NB4 (cell line): ENCODE measurements around the gene IL2RA.

Experiments used
- DNase-seq: peaks from one replicate; pipeline ENCODE4 v3.0.0; 2010; ENCODE audit warnings: low read depth
- H3K4me3 ChIP-seq: one replicate; pipeline ENCODE4 v1.5.1; 2011; ENCODE audit warnings: mild to moderate bottlenecking, low read depth, low read length, moderate library complexity
- CTCF ChIP-seq: IDR thresholded peaks from one replicate; pipeline ENCODE4 v1.5.1; 2012; ENCODE audit warnings: low read depth, low read length
- MAX ChIP-seq: IDR thresholded peaks from 2 replicates; pipeline ENCODE4 v1.6.1; 2011; ENCODE audit warnings: low read depth, low read length
- MYC ChIP-seq: IDR thresholded peaks from 2 replicates; pipeline ENCODE4 v1.6.1; 2011; ENCODE audit warnings: low read depth, low read length
- POLR2A ChIP-seq: IDR thresholded peaks from 2 replicates; pipeline ENCODE4 v1.6.1; 2011; ENCODE audit warnings: mild to moderate bottlenecking; ENCODE audit not compliant: insufficient read length; ENCODE audit errors: extremely low read depth

The IL2RA gene

GRCh38 chr10:5988336-5988920 lies 73.7 kb downstream of the IL2RA start:
- TF ChIP-seq MAX (no peak), POLR2A (no peak), CTCF (no peak), MYC (no peak)
- no peak for DNase-seq
- no peak overlapping the region for H3K4me3 ChIP-seq

GRCh38 chr10:5987747-5988146 lies 74.4 kb downstream of the IL2RA start:
- peak; percentile 48 for DNase-seq
- no peak for TF ChIP-seq CTCF
- TF ChIP-seq POLR2A, result no peak
- no peak for TF ChIP-seq MYC
- no peak for TF ChIP-seq MAX

GRCh38 chr10:5985029-5985428 lies 77.1 kb downstream of the IL2RA start:
- TF ChIP-seq MAX (no peak), MYC (no peak), POLR2A (no peak), CTCF (no peak)
- no peak overlapping the region for H3K4me3 ChIP-seq
- no peak for DNase-seq

More at GRCh38 chr10:5987747-5988146, 74.4 kb downstream of the IL2RA start:
- no peak overlapping the region for H3K4me3 ChIP-seq

GRCh38 chr10:5983774-5984173 lies 78.4 kb downstream of the IL2RA start:
- no peak for DNase-seq
- no peak for TF ChIP-seq POLR2A
- TF ChIP-seq CTCF, result no peak
- no peak for TF ChIP-seq MYC
- no peak for TF ChIP-seq MAX
- H3K4me3 ChIP-seq, result no peak overlapping the region

- H3K4me3 ChIP-seq, result no peak overlapping the region
- no peak for DNase-seq
- TF ChIP-seq POLR2A (no peak), MAX (no peak), CTCF (no peak), MYC (no peak)
These were observed 80.6 kb downstream of the IL2RA start for GRCh38 chr10:5981529-5981928.

GRCh38 chr10:5978230-5978489 lies 84.0 kb downstream of the IL2RA start:
- TF ChIP-seq MAX (no peak), MYC (no peak), POLR2A (no peak)
- H3K4me3 ChIP-seq, result peak overlapping the region; percentile 28

More at GRCh38 chr10:5978230-5978489, 84.0 kb downstream of the IL2RA start:
- DNase-seq, result no peak
